A204.1 (cell line): Measurements from ENCODE around the gene GPRIN3.
"Not testable (repeated sequence)": the region's sequence is repeated elsewhere in the genome, so short reads cannot be mapped to it uniquely, and the experiment has no call there.

Experiments
- FAIRE-seq: peaks from 2 replicates; lab custom pipeline; 2012; peaks lifted over from hg19 to GRCh38; lab: Jason Lieb, UNC

GPRIN3 gene

GRCh38 chr4:89254847-89255246 is 52.8 kb downstream of the GPRIN3 start:
- FAIRE-seq, result no peak

DNA sequence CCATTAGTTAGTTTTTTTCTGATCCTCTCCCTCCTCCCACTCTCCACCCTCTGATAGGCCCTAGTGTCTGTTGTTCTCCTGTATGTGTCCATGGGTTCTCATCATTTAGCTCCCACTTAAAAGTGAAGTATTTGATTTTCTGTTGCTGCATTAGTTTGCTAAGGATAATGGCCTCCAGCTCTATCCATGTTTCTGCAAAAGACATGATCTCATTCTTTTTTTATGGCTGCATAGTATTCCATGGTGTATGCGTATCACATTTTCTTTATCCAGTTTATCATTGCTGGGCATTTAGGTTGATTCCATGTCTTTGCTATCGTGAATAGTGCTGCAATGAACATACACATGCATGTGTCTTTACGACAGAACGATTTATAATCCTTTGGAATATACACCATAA is 53.3 kb downstream of the GPRIN3 start:
- not testable (repeated sequence) for FAIRE-seq

GRCh38 chr4:89253935-89254334 is 53.7 kb downstream of the GPRIN3 start:
- no peak for FAIRE-seq

- no peak for FAIRE-seq
These were observed 54.3 kb downstream of the GPRIN3 start for GRCh38 chr4:89253311-89253710.

DNA sequence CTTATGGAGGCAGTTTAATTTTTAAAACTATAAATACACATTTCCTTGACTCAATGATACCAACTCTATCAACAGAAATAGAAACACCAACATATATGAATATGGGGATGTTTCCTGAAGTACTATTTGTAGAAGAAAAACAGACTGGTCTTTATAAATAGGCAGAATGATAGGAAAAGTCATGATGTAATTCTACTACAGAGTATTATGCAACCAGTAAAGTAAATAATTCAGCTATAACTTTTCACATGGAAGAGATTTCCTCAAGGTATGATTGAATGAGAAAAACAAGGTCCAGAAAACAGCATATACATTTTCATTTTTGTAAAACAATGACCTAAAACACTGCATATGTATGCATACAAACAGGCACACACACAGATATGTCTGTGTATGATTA is 56.2 kb downstream of the GPRIN3 start:
- FAIRE-seq, result no peak

GRCh38 chr4:89249716-89250361 is 57.8 kb downstream of the GPRIN3 start:
- FAIRE-seq, result no peak

- FAIRE-seq, result no peak
These were observed 58.3 kb downstream of the GPRIN3 start for GRCh38 chr4:89249313-89249712.

GRCh38 chr4:89248879-89249281 is 58.7 kb downstream of the GPRIN3 start:
- no peak for FAIRE-seq

GRCh38 chr4:89247951-89248350 is 59.6 kb downstream of the GPRIN3 start:
- FAIRE-seq, result no peak

GRCh38 chr4:89245459-89245858 is 62.1 kb downstream of the GPRIN3 start:
- FAIRE-seq, result no peak

DNA sequence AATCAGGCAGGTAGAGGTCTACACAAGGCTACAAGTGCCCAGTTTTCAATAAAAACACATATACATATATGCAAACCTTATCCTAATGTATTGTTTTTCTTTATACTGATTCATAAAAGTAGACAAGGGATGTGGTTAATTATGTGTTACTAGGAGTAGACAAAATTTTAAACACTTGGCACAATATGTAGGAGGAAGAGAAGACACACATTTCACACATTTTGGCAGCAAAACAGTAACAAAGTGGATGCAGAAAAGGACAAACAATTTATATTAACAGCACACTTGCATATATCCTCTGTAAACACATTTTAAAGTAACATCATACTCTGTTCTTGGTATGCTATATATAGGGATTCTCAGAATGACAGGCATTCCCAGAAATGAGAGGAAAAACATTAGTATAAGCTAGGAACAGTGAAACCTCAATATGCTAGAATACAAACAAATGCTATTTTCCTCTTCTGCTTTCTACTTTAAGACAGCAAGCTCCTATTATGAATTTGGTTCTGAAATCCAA is 63.8 kb downstream of the GPRIN3 start:
- FAIRE-seq, result no peak

DNA sequence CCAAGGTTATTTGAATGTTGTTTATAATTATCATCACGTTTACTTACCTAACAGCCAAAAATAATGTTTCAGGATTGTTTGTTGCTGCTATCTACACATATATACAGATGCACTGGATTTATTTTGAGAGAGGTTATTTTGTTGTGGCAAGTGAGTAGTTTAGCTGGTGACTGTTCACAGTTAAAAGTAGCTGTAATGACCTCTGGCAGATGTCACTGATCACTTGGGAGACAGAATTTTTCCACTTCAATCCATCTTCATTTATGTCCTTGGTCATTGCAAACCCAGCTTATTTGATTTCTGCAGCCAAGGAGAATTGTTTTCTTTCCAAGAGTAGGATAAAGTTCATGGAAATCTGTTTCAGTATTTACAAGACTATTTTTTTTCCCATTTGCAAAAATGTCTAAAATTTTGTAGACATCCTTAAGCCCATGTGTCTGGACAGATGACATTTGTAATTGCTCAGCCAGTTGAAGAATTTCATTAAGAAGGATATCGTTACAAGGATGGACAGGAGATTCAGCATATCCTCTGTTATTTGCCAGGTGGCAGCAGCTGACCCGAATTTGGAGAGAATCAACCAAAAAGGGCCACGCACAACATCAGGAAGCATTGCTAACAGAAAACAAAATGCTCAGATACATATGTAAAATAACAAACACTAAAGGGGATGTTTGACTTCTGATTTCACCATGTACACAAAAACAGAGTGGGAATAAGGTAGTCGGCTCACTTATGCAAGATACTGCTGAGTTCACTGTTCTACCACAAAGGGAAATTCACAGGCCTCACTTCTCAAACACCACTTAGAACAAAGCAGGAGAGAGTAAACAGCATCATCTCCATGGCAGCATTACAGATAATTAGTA is 64.5 kb downstream of the GPRIN3 start:
- no peak for FAIRE-seq

GRCh38 chr4:89242216-89242615 is 65.4 kb downstream of the GPRIN3 start:
- no peak for FAIRE-seq

DNA sequence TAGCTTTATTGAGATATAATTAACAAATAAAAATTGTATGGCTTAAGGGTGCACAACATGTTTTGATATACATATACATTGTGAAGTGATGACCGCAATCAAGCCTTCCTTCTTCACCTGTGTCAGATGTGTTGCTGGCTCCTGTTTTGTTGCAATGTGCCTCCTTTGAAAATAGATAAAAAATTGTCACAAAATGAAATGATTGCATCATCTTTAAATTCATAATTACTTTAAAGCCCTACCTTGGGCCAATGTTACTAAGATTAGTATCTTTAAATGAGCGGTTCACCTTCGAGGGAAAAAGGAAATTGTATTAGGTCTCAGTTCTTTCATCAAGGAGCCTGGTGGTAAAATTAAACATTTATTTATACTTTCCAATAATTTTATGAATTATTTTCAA is 77.3 kb downstream of the GPRIN3 start:
- no peak for FAIRE-seq

DNA sequence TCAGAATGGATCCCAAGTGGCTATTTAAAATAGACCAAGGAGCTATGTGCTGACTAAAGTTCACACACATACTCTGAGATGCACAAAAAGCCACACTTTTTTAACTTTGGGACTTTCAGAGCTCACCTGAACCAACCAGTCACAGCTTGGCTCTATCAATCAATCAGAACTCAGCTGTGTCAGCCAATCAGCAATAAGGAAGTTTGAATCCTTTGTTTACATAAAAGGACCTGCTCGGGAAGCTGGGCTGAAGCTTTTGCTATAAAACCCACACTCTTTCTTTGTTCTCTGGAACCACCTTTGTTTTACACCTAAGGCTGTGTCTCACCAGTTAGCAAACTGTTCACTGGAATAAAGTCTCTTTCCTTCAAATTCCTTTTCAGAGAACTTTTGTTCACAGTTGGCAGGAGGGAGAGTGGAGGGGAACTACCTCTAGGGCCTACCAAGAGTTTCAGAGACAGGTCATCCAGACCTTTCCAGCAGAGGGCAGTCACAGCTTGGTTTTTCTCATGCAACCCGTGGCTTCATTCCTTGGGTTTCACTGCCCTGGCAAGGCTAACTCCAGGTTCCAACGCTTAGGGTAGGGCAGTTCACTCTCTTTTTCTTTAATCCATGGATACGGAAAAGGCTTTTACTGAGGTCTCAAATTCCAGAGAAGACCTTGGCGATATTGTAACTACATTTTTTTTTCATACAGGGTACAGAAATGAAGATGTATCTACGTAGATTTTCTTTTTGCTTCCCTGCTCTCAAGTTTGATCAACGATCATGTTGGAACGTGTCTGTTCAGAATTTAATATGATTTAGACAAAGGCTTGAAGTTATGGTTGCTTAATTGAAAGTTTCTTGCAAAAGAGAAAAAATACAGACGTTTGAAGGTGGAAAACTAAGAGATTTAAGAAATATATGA is 80.7 kb downstream of the GPRIN3 start:
- peak; percentile 91 for FAIRE-seq

DNA sequence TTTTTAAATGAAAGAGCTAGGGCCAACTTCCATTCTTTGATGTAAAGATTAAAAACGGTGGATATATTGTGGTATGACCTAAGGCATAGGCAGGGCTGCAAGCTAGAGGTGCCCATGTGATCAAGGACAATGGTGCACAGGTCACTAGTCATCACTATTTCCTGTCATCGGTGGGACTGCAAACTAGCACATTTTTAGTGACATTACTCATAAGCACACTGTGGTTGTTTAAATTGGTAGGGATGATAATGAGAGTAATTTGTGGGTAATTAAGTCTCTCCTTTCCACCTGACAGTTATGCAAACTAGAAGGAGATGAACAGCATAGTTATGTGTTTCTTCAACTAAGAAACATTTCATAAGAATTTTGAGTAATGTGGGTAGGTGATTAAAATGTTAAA is 85.4 kb downstream of the GPRIN3 start:
- FAIRE-seq, result no peak

DNA sequence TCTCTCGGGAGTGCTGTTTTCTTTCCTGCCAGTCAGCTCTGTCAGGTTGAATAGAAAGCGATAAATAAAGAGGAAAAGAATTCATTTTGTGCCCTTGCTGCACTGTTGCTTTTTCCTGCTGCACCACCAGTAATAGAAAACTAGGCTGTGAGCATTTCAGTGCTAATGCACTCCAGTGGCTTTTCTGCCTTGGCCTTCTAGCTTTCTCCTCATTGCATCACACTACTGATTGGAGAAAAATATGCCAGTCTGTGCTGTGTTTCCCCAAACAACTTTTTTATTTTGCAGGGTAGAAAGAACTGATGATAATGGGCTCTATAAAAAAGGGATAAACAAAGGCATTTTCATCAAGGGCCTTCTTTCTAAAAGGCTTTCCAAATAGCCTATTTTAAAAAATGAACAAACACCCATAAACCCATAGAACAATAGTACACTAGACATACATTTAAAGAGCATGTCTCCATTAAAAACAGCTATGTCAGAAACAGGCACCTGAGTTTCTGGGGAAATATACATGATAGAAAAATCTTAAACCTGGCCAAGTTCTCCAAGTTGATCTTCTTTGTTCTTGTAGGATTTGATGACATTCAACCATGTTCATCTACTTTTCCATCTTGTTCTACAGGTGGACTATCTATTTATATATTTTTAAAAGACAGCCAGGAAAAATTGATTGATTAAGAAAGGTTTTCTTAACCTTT is 86.3 kb downstream of the GPRIN3 start:
- FAIRE-seq, result no peak

GRCh38 chr4:89218587-89218986 is 89.0 kb downstream of the GPRIN3 start:
- no peak for FAIRE-seq

- no peak for FAIRE-seq
These were observed 90.0 kb downstream of the GPRIN3 start for GRCh38 chr4:89217604-89218003.

DNA sequence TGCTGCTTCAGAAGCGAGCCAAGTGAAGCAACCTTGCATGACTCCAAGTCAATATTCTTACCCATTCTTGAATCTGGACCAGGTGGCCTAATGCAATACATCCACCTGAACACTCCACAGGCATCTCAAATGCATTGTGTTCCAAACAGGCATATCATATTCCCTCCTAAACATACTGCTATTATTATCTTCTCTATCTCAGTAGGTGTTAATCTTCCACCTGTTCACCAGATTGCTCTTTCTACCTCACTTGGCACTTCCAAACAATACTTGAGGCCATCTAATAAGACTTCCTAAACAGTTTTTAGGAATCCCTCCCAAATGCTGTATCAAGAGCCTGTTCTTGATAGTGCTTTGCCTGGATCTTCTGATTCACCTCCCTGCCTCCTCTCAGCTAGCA is 90.7 kb downstream of the GPRIN3 start:
- no peak for FAIRE-seq

GRCh38 chr4:89216422-89216821 is 91.2 kb downstream of the GPRIN3 start:
- no peak for FAIRE-seq

GRCh38 chr4:89215736-89216135 is 91.9 kb downstream of the GPRIN3 start:
- FAIRE-seq, result no peak
